G401.6 (cell line): Measurements from ENCODE around the gene RRAS2.
"Not testable (repeated sequence)": the region's sequence is repeated elsewhere in the genome, so short reads cannot be mapped to it uniquely, and the experiment has no call there.

Experiments
- FAIRE-seq: peaks from 2 replicates; lab custom pipeline; 2012; peaks lifted over from hg19 to GRCh38; lab: Jason Lieb, UNC

RRAS2 gene

DNA sequence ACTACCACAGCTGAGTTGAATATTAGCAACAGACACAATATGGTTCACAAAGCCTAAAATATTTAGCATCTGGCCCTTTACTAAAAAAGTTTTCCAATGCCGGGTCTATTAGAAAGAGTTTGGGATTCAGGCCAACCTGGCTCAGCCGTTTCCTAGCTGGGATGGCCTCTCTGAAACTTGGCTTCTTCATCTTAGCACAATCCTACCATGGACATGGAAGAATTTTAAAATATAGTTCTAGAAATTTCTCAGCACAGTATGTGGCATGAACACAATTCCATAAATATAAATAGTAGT, 103.8 kb downstream of the RRAS2 start:
- FAIRE-seq, result no peak

DNA sequence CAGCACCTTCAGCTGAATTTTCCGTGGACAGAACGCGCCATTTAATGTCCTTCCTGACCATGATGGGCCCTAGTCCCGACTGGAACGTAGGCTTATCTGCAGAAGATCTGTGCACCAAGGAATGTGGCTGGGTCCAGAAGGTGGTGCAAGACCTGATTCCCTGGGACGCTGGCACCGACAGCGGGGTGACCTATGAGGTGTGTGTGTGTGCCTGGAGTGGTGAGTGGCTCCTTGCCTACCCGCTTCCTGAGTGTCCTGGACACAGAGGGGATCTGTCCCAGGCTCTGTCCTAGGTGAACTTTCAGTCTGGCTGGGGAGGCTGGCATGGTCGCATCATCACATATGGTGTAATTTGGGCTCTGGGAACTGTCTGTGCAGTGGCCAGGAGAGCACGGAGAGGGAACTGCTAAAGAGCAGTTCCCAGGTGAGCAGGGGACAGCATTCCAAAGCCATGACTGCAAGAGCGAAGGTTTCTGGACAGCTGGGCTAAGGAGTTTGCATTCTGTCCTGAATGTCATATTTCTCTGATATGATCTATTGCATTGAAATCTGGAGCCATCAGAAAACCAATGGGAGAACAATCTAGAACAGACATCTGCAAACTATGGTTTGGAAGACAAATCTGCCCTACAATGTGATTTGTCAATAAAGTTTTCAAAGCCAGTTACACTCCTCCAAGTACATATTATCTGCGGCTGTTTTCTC, 104.3 kb downstream of the RRAS2 start:
- no peak for FAIRE-seq

GRCh38 chr11:14253840-14254239, 105.1 kb downstream of the RRAS2 start:
- no peak for FAIRE-seq

GRCh38 chr11:14253421-14253820, 105.6 kb downstream of the RRAS2 start:
- FAIRE-seq, result no peak

- FAIRE-seq, result not testable (repeated sequence)
These were observed 106.5 kb downstream of the RRAS2 start for GRCh38 chr11:14252501-14252900.

GRCh38 chr11:14251754-14252153, 107.2 kb downstream of the RRAS2 start:
- no peak for FAIRE-seq

DNA sequence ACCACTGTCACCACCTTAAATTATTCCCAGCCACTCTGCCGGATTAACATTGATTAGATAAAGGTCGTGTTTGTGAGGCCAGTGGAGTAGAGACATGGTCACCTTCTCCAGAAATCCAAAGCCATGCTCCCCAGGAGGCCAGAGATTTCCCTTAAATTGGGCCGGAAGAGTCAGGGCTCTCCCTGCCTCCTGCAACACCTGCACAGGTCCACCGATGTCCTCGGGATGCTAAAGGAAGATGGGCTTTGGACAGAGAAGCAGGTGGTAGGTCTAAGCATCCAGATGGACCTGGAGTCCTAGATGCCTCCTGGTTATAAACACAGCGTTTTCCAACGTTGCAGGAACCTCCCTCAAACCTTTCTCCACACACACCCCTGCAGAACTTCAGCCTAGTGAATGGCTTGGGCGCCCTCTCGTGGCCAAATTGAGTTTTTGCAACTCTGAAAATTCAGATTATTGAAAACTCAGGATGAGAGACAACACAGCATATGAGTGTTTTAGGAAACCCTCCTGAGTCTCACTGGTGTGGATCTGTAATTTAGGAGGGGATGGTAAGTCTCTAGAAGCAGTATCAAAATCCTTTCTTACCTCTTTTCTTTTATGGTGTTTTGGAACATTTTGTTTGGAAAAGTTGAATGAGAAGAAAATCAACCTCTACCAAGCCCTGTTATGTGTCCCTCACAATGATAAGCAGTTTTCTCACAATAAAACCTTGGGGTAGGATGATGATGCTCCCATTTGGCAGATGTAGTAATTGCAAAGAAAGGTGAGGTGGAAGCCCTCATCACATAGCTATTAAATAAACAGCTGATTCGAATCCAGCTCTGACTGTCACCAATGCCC, 109.6 kb downstream of the RRAS2 start:
- FAIRE-seq, result peak; percentile 91

DNA sequence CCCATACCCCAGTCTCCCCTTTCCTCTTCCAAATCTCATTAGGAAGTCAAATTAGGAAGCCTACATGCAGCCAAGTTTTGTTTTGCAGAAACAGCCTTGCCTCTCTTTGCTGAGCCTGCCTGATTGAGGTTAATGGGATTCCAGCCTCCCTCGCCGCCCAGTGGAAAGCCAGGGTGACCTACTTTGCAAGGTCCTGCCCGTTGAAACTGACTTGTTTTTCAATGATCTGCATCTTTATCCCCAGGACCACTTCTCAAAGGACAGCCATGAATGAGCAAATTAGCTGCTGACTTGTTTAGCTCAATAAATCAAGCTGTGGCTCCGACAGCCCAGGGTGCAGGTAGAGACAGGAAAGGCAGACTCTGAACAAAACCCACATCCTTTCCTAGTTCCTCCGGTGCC, 110.4 kb downstream of the RRAS2 start:
- FAIRE-seq, result no peak

DNA sequence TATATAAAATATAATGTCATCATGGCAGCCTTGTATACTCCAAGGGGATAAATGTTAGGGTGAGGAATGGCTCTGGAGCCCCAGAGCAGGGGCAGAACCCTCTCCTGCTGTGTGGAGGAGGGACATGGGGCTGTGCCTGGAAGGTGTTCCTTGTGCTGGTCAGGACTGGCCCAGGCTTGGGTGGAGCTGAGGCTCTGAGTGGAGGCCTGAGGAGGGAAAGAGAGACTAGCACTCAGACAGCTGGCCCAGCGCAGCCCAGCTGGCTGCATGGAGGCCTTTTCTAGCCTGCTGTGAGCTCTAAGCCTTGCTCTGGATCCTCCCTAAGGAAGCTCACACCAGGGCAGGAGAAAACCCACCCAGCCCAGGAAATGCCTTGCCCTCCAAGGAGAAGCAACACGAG, 113.5 kb downstream of the RRAS2 start:
- no peak for FAIRE-seq

DNA sequence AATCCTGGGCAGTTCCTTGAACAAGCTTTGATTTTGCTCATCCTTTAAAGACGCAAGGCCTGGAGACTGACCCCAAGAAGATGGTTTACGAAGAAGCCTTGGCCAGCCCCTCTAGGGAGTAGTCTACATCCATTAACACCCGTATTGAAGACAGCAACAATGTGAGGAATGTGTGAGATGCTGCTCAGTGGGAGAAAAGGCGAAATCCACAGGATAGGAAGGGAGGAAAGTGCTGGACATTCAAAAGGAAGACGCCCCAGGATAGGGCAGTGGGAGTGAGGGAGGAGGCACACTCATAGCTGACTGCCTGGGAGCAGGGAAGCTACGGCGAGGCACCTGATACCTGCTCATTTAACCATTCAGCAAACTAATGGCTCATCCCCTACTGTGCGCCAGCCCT, 114.1 kb downstream of the RRAS2 start:
- FAIRE-seq, result no peak

- no peak for FAIRE-seq
These were observed 116.2 kb downstream of the RRAS2 start for GRCh38 chr11:14242733-14243132.

GRCh38 chr11:14242187-14242586, 116.8 kb downstream of the RRAS2 start:
- no peak for FAIRE-seq

GRCh38 chr11:14240951-14241350, 118.0 kb downstream of the RRAS2 start:
- FAIRE-seq, result no peak

DNA sequence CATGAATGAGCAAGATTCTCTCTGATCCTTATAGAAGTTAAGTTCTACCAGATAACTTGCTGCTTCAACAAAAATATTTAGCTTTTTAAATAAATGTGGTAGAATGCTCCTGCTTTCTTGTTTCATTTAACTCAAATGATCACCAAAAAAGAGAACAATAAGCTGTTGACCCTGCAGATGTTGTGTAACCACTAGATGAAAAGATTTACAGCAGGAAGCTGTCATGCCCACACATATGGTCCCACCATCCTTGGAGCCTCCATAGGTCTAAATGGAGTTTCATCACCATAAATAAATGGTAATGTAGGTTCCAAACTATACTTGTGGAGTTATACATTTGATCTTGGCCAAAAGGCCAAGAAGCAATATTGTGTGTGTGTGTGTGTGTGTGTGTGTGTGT, 118.8 kb downstream of the RRAS2 start:
- FAIRE-seq, result no peak

DNA sequence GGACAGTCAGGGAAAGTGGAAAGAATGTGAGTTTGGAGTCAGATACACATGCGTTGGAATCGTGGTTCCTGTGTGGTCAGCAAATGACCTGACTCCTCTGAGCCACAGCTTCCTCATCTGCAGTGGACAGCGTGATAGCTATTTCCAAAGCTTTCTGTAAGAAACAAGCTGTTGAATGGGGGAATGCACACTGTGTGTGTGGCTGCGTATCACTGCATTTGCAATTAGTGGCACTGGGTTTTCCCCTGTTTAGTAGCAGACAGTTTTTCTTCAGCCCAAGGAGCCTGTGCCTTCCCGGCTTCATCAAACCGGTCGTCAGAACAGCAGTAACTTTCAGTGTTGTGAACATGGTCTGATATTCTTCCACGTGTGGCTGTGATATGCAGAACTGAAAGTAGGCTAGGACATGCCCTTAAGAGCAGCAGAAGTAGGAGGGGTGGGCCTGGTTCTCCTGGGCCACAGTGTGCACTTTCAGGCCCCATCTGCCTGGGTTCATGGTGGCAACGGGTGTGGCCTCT, 121.5 kb downstream of the RRAS2 start:
- no peak for FAIRE-seq

GRCh38 chr11:14235701-14236100, 123.3 kb downstream of the RRAS2 start:
- no peak for FAIRE-seq

GRCh38 chr11:14234446-14234845, 124.5 kb downstream of the RRAS2 start:
- FAIRE-seq, result no peak

GRCh38 chr11:14232652-14233051, 126.3 kb downstream of the RRAS2 start:
- FAIRE-seq, result no peak

GRCh38 chr11:14230407-14230806, 128.6 kb downstream of the RRAS2 start:
- no peak for FAIRE-seq

- FAIRE-seq, result no peak
These were observed 129.5 kb downstream of the RRAS2 start for GRCh38 chr11:14229472-14229871.

DNA sequence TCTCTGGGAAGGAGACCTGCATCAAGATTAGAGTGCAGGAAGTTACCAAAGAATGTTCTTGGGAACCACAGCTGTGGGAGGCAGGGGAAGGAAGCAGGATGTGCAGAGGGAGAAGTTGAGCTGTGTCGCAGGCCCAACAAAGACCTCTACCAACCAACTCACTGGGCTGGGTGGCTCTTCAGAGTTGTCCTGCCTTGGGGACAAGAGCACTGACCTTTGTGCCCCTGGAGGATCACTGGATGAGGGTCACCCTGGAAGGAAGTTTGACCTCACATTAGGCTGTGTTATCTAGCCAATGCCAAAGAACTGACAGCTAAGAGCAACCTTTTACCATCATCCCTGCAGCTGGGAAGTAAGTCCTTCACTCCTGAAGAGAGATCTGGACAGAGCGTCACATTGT, 130.6 kb downstream of the RRAS2 start:
- FAIRE-seq, result no peak
